Kidney capillary endothelial cell (primary cell): Measurements from ENCODE around the gene TMEM184B.

ENCODE experiments used
- DNase-seq: peaks from one replicate; pipeline ENCODE4 v3.0.0-alpha.2; 2018; ENCODE audit warnings: low spot score

The TMEM184B gene

DNA sequence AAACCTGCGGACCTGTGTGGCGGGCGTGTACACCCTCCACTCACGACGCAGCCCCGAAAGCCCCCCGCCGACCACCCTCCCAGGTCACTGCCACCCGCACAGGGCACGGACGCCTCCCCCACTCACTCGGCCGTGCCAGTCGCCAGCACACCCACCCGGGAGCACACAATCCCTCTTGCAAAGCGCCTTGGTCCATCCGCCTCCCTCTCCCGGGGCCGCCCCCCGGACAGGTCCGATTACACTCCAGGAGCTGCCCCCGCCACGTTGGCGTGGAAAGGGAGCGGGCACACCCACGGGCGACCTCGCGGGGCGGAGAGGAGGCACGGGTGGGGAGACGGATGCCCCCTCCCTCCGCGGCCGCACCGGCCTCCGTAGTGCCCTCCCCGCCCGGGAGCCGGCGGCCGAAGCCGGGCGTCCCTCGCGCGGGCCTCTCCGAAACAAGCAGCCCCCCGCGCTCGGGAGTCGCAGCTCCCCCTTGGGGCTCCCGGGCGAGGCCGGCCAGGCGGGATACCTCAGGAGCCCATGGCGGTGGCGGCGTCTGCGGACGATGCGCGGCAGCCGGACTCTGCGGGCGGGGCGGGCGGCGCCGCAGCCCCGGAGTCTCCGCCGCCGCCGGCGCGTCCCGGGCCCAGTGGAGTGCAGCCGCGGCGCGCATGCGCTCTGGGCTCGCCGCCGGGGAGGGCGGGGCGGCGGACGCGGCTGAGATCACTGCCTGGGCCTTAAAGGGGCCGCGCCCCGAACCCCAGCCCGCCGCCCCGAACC is at the start of gene TMEM184B:
Gene TMEM184B, minus strand, starts transcription at position 638 of the 762 bp plus-strand sequence. CDS start 25,049 bp downstream, outside the sequence.
- peak; percentile 75 for DNase-seq

DNA sequence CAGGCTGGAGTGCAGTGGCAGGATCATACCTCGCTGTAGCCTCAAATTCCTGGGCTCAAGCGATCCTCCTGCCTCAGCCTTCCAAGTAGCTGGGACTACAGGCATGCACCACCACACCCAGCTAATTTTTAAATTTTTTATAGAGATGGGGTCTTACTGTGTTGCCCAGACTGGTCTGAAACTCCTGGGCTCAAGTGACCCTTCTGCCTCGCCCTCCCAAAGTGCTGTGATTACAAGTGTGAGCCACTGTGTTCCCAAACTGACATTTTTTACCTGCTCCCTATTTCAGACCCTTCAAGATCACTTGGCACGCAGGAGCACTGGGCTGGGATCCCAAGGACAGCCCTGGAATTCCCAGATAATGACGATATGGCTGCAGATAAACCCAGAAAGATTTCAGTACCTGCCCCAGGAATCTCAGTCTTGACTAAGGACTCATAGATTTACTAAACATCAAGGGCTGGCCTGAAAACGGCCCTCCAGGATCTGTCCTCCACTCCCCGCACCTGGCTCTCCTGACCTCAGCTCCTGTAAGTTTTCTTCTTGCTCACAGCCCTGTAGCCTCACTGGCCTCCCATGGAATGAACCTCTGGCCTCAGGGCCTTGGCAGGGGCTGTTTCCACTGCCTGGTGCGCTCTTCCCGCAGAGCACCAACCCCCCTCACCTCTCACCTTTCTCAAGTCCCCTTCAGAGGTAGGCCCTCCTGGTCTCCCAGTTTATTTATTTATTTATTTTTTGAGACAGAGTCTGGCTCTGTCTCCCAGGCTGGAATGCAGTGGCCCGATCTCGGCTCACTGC is 48.0 kb upstream of the TMEM184B start:
- no peak for DNase-seq

DNA sequence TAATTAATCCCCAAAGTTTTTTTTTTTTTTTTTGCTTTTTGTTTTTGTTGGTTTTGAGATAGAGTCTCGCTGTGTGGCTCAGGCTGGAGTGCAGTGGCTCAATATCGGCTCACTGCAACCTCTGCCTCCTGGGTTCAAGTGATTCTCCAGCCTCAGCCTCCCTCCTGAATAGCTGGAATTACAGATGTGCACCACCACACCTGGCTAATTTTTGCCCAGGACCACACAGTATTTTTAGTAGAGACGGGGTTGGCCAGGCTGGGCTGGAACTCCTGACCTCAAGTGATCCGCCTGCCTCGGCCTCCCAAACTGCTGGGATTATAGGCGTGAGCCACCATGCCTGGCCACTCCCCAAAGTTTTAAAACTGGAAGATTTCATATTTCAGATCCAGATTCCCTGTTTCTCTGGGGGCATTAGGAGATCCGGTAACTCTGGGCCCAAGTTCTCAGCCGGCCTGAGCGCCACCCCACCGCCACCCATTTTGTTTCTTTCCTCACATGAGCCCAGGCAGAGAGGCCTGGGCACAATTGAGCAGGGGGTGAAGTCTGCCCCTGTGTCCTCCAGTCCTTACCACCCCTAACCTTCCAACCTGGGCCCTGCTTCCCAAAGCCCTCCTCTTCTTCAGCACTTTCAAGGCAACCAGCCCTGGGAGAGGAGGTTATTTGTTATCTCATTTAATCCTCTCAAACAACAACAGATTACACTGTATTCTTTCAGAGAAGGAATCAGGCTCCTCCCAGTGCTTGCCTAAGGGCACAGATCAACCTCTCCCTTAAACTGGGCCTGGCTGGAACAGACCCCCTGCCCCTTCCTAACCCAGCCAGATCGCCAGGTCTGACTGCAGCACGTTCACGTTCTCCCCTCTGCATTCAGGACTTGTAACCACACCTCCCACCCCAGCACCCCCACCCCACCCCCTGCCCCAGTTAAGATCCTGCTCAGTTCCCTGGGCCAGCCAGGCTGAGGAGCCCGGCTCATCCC is 46.3 kb upstream of the TMEM184B start:
- no peak for DNase-seq

DNA sequence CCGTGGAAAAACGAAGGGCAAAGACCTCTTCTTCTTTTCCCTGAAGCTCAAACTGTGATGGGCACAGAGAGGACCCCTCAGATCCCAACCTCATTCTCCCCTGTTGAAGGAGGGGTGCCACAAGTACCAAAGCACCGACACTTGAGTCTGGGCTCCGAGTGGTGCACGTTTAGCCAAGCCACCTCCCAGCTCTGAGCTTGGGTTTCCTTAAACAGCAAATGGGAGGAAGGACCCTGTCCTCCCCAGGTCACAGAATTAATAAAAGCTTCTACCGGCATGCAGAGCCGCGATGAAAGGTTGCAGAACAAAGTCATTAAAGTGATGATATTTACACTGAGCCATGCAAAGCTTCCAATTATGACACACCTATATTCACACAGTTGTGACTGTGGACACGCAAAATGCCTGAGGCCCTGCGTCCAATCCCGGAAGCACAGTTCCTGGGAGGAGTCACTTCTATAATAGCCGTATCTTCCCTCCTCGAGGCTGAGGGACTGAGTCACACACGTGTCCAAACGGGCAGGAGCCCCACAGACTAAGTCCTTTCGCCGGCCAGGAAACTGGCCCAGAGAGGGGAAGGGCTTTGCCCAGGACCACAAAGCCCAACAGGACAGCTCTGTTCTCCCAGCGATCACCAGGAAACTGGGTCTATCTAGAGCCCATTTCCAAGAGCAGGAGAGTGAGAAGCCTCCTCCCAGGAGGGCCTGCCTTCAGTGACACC is 45.3 kb upstream of the TMEM184B start:
- DNase-seq, result peak; percentile 95

DNA sequence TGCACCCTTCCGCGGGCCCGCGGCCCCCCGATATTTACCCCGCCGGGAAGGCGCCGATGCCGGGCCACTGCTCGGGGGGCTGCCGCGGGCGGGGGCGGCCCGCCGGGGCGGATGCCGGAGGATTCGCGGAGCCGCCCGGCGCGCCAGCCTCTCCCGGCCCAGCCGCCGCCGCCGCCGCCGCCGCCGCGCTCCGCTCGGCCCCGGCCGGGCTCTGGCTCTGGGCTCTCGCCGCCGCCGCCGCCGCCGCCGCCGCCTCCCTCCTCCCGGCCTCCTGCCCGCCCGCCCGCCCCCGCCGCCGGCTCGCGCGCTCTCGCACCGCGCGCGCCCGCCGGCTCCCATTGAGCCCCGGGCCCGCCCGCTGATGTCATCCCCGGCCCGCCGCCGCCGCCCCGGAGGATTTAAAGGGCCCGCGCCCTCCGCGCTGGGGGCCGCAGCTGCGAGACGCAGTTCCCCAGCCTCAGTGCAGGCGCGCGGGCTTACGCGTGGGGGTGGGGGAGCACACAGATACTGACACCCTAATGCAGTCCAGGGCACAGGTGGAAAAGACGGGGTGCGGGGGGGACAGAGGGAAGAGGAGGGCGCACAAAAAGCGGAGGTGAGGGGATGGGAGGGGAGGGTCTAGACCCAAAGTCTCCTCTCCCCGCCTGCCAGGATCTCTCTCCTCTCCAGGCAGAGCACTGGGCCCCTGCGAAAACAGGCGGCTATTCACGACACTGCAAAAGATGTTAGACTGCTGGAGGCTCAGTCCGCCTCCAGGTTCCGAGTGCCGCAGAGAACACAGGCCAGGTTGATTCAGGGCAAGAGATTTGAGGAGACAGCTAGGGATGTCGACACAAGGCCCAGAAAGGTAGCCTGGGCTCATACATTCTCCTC is 44.5 kb upstream of the TMEM184B start, which contains the start of gene CSNK1E:
Gene CSNK1E, minus strand, starts transcription at position 312 of the 873 bp plus-strand sequence. CDS start 3,276 bp downstream, outside the sequence.
- DNase-seq, result peak; percentile 26

DNA sequence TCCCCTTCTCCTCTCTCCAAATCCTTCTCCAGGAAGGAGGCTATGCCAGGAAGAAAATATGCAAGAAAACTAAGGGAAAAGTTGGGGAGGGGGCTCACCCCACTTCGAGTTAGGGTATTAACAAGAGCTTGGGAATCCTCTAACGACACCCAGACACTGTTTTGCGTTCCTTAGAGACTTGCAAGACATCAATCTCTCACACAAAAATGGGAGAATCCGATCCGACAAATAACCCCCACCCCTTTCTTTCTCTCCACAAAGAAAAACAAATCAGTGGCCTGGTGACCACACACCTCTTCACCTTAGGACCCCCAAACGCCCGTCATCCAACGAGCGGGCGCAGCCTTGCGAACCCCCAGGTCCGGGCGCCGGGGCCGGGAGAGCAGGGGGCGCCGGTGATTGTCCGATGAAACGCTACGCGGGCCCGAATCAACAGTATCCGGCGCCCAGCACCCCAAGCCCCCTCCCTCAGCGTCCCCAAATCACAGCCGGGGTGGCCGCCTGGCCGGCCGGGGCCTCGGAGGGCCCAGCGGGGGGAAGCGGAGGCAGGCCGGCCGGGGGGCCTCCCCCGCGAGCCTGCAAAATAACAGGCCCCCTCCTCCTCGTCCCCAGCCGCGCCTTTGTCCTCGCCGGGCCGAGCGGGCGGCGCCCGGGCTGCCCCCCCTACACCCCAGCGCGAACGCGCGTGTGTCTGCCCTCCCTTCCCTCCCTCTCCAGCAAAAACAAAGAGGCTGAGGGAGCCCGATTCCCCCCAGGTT is 43.7 kb upstream of the TMEM184B start:
- peak; percentile 36 for DNase-seq

DNA sequence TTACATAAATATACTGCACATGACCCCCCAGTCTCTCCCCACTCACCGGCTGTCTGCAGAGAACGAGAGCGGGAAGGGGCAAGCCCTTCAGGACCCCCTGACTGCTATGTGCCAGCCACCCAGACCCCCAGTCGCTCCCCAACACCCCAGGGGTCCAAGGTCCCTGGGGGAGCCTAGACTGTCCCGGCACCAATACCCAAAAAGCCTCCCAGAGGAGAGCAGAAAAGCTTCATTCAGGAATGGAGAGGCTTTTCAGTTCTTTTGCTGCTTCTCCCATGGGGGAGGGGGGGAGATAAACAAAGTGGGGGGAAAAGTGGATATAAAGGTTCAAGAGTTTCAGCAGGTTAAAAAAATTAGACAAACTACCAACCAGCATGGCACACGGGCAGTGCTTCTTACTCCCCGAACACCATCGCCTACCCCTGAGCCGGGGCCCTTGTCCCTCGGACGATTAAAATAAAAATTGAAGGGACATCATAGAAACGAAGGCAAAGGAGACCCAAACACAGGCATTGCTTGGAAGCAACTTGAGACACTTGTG is 43.1 kb upstream of the TMEM184B start:
- no peak for DNase-seq

DNA sequence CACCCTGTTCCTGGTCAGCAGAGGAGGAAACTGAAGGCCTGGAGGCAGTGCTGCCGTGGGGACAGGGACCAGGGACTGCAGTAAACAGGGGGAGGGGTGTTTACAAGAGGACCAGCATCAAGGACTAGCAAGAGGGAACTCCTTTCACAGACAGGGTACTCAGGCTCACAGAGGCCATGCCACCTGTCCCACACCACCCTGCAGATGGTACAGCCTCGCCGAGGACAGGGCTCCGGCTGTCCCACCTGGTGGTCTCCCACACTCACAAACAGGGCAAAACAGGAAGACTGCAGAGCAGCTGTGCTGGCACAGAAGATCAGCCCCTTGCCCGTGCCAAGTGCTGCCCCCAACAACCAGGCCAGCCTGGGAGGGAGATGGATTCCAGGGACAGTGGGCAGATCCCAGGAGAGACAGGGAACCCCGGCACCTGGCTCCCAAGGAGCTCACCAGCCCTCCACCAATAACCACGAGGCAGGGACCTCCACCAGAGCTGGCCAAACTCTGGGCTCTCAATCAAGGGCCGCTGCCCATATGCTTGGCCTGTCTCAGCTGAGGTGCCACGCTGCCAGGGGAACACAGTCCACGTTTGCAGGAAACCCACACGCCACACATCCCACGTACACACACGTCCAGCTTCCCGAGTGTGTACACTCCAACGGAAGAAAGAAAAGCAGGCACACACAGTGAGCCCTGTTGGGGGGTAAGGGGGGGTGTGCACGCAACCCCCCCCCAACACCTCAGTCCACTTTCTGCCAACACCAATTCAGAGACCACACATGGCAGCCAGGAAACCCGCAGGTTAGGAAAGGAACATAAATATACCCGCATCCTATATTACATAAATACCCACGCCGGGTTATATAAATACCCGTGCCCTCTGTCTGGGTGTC is 42.4 kb upstream of the TMEM184B start:
- peak; percentile 15 for DNase-seq

DNA sequence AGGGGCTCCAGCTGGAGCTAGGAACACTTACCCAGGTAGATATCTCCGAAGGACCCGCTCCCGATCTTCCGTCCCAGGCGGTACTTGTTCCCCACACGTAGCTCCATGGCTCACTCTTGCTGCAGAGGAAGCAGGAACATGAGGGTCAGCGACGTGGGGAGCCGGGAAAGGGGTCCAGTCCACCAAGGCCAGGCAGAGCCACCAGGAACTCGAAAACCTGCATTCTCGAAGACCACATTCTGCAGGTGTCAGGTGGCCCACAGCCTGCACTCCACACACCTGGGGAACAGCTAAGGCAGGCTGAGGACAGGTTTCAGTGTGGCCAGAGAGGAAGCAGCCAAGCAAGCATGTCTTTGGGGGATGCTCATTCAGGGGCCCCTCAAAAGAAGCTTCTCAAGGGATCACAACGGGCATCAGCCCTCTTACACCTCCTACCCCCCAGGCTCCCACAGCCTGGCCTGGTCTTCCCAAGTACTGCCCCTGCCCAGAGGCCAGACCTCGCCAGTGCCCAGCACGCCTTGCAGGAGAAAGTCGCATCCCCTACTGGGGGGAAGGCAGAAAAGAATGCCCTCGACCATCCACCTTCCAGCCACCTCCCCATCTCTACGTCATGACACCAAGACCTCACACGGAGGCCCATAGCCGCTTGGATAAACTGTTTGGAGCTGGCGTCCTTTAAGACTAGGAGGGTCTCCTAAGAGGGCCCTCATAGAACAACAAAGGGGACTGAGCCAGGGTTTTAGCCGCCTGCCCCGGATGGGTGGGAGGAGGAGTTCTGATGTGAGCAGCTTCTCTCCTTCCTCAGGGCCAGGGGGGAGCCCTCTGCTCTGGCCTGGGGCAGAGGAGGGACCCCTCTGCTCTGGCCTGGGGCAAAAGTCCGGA is 41.5 kb upstream of the TMEM184B start:
- peak; percentile 17 for DNase-seq

DNA sequence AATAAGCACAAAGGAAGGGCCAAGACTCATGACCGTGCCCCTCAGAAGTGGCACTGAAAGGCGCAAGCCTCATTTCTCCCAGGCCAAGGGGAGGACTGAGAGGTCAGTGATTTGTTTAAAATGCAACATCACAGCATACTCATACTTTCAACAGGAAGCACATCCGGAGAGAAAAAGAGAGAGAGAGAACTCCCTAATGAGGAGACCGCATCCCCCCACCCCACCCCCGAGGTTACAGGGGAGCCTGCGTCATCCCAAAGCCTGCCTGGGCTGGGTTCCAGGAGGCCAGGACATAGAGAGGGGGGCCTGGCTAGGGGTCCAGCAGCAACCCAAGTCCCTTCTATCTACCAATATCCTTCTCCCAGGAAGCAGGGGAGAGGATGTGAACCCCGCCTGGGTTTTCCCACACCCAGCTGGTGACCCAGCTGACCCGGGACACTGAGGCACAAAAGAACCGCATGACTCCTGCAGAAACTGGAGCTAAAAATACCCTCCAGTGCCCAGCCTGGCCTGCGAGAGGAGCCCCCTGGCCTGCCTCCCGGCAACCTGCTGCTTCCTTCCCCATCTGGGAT is 40.7 kb upstream of the TMEM184B start:
- peak; percentile 83 for DNase-seq

DNA sequence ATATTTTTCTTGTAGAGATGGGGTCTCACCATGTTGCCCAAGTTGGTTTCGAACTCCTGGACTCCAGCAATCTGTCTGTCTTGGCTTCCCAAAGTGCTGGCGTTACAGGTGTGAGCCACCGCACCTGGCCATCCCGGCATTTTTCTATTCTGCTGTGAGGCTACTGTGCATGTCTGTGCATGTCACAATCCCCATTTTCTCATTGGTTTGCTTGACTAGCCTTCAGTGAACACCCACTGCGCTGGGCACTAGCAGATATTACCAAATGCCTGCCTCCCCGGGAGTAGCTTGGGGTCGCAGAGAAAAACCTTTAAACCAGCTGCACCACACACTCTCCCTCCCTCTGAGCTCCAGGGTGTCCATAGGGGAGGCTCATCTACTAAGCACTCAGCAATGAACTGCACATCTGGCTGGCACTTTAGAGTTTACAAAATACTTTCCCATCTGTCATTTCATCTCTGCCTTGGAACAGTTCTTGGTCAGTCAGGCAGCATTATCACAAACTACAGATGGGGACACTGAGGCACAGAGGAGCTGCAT is 39.5 kb upstream of the TMEM184B start:
- no peak for DNase-seq

DNA sequence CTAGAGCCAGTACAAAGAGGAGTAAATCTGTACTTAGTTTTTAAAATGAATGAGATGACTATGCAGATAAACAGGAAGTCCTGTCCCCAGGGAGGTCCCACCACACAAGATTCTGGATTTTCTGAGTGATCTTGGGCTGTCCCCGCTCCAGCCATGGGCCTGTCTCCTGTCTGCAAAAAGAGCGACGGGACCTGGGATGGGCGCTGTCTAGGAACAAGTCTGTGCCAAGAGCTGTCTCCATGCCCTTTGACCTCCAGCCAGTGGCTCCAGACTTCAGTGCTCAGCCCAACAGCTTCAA is 38.5 kb upstream of the TMEM184B start:
- peak; percentile 27 for DNase-seq

DNA sequence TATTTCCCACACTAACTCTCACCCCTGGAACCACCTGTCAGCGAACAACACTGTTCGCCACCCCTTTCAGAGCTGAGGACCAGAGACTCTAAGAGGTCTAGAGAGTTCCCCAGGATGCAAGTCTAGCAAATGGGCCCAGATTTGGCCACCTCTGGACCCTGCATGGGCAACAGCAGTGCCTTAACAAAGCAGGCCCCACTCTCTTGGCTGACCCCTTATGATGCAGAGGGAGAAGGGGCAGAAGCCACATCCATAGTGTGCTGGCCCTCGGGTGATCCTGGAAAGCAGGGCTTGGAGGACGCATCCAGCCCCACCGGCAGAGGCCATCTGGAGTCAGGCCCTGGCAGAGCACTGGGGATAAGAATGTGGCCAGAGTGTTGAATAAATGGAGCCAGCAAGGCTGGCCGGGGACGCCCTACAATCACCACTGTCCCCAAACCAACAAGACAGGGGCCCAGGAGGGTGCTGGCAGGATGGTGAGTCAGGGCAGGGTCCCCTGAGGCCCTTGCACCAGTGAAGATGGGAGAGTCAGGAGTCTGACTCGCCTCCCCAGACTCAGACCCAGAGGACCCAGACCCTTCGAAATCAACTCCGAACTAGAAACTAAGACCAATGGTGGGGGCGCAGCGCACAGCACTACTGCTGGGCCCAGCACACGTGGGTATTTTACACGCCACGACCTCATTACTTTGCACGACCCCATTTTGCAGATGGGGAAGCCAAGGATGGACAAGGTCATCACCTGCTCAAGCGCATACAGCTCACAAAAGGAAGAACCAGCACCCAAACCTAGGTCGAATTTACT is 37.9 kb upstream of the TMEM184B start:
- DNase-seq, result no peak

DNA sequence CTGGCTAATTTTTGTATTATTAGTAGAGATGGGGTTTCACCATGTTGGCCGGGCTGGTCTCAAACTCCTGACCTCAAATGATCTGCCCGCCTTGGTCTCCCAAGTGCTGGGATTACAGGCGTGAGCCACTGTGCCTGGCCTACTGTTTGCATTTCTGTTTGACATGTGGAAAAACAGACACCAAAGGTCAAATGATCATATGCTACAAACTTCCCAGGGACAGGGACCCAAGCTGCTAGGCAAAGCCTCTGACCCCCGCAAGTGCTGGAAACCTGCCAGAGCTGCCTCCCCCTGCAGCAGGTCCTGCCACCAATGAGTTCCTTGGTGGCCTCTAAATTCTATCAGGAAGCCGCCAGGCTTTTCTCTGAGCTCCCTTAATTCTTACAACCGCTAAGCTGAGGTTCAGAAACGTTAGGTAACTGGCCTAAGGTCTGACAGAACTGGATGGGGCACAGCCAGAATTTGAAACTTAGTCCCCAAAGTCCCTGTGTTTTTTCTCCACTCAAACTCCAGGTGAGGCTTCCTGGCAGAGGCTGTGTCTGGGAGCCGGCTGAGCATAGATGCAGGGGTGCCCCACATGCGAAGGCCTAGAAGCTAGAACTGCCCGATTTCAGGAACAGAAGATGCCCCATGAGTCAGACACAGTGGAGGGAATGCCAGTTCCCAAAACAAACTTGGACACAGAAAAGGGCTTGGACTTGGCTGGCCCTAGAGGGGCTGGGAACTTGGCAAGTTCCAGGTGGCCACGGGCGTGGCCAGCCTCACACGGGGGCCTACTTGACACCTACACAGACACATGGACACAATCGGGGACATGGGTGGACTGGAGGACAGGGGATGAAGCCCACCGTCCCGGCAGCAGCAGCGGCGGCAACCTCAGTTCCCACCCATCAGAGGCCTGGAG is 37.1 kb upstream of the TMEM184B start:
- DNase-seq, result no peak
